H1 (cell line): ENCODE data around the gene MALT1. TPM values are rescaled to one million over a fixed set of nuclear protein-coding genes. Genes with fewer than 3 reads are reported as not detected.

ENCODE experiments used
- CTCF ChIA-PET: fragments of 300-600 bp; sonication (Branson Sonifier 250); formaldehyde crosslinking; loops from one replicate; lab custom pipeline; 2021; ENCODE audit not compliant: partially characterized antibody; lab: Charles Lee
- POLR2A ChIA-PET: fragments of 300-600 bp; sonication (Branson Sonifier 250); formaldehyde crosslinking; loops from one replicate; lab custom pipeline; 2021; ENCODE audit warnings: inconsistent platforms; ENCODE audit not compliant: partially characterized antibody; lab: Charles Lee
- DNase-seq, 2 experiments: peaks; one replicate each; pipeline versions ENCODE4 v3.0.0 to v3.0.0-alpha.2; 2010 to 2022; ENCODE audit warnings: low spot score in 2 of 2, low read depth in 1 of 2, mixed read lengths in 1 of 2
- FAIRE-seq: peaks from 2 replicates; lab custom pipeline; 2011; peaks lifted over from hg19 to GRCh38; lab: Jason Lieb, UNC
- H2AFZ ChIP-seq: 2 replicates; pipeline ENCODE4 v1.8.1; 2012; ENCODE audit warnings: low read length, inconsistent platforms
- H2AK5ac ChIP-seq: 2 replicates; pipeline ENCODE4 v1.6.1; 2013; ENCODE audit warnings: low read depth, low read length
- H2BK120ac ChIP-seq: replicated peaks from 2 replicates; pipeline ENCODE3; 2013; ENCODE audit warnings: low read depth, low read length, inconsistent platforms
- H2BK12ac ChIP-seq: 2 replicates; pipeline ENCODE4 v1.6.1; 2013; ENCODE audit warnings: low read depth, low read length
- H2BK15ac ChIP-seq: 2 replicates; pipeline ENCODE4 v1.6.1; 2013; ENCODE audit warnings: low read length
- H2BK20ac ChIP-seq: 2 replicates; pipeline ENCODE4 v1.6.1; 2013; ENCODE audit warnings: low read length
- H2BK5ac ChIP-seq: 2 replicates; pipeline ENCODE4 v1.6.1; 2013; ENCODE audit warnings: low read depth, low read length
- H3K14ac ChIP-seq: 2 replicates; pipeline ENCODE4 v1.6.1; 2013; ENCODE audit warnings: inconsistent platforms; ENCODE audit not compliant: insufficient read length
- H3K18ac ChIP-seq: 2 replicates; pipeline ENCODE4 v1.6.1; 2013; ENCODE audit warnings: low read length; ENCODE audit errors: extremely low read depth
- H3K23ac ChIP-seq: 2 replicates; pipeline ENCODE4 v1.6.1; 2013; ENCODE audit warnings: inconsistent platforms; ENCODE audit not compliant: insufficient read length
- H3K23me2 ChIP-seq: 2 replicates; pipeline ENCODE4 v1.6.1; 2013; ENCODE audit warnings: low read depth, low read length
- H3K27ac ChIP-seq: 2 replicates; pipeline ENCODE4 v1.6.1; 2011; ENCODE audit warnings: low read depth, low read length, inconsistent platforms
- H3K27me3 ChIP-seq, 4 experiments: replicated peaks in 1 of 4; 1 replicate in 1 of 4; 2 replicates in 3 of 4; pipeline versions ENCODE4 v1.6.1 to v1.8.1; 2011 to 2013; ENCODE audit warnings: low read length in 3 of 4, mild to moderate bottlenecking in 3 of 4, inconsistent platforms in 2 of 4, mixed read lengths in 2 of 4, moderate library complexity in 1 of 4; ENCODE audit not compliant: control insufficient read depth in 3 of 4, insufficient read depth in 3 of 4; ENCODE audit errors: extremely low read depth in 1 of 4
- H3K36me3 ChIP-seq, 4 experiments: 2 replicates each; pipeline versions ENCODE4 v1.6.1 to v1.8.1; 2011 to 2013; ENCODE audit warnings: mild to moderate bottlenecking in 4 of 4, low read length in 3 of 4, moderate library complexity in 2 of 4, control low read depth in 1 of 4, inconsistent platforms in 1 of 4; ENCODE audit not compliant: insufficient read depth in 4 of 4, control insufficient read depth in 2 of 4
- H3K4ac ChIP-seq: replicated peaks from 2 replicates; pipeline ENCODE3; 2013; ENCODE audit warnings: low read length, low read depth, mixed read lengths, inconsistent platforms; ENCODE audit not compliant: insufficient read length
- H3K4me1 ChIP-seq, 4 experiments: replicated peaks in 1 of 4; 1 replicate in 1 of 4; 2 replicates in 3 of 4; pipeline versions ENCODE4 v1.6.1 to v1.8.1; 2011 to 2013; ENCODE audit warnings: low read length in 3 of 4, inconsistent platforms in 2 of 4, mixed read lengths in 1 of 4; ENCODE audit not compliant: insufficient read depth in 4 of 4, control insufficient read depth in 3 of 4
- H3K4me2 ChIP-seq, 2 experiments: 2 replicates each; pipeline versions ENCODE4 v1.6.1 to v1.8.1; 2011 to 2013; ENCODE audit warnings: low read depth in 2 of 2, low read length in 2 of 2, control low read depth in 1 of 2, inconsistent platforms in 1 of 2, mild to moderate bottlenecking in 1 of 2; ENCODE audit not compliant: insufficient read depth in 1 of 2
- H3K4me3 ChIP-seq, 4 experiments: fragments of 200-600, 300-600 bp in 1 of 4; sonication (generic), shearing (Covaris generic), sonication (Bioruptor Twin) in 1 of 4; 2 replicates each; pipeline versions ENCODE4 v1.5.1 to v1.8.1; 2011 to 2016; ENCODE audit warnings: low read length in 4 of 4, low read depth in 3 of 4, control low read depth in 2 of 4, inconsistent platforms in 2 of 4, mild to moderate bottlenecking in 2 of 4, mixed read lengths in 1 of 4, moderate library complexity in 1 of 4; ENCODE audit not compliant: insufficient read depth in 2 of 4; ENCODE audit errors: extremely low read depth in 1 of 4
- H3K56ac ChIP-seq: replicated peaks from 2 replicates; pipeline ENCODE3; 2013; ENCODE audit warnings: low read depth, mild to moderate bottlenecking, mixed read lengths, low read length, inconsistent platforms; ENCODE audit not compliant: insufficient read length
- H3K79me1 ChIP-seq: 2 replicates; pipeline ENCODE4 v1.6.1; 2013; ENCODE audit warnings: low read depth, low read length, control low read depth
- H3K79me2 ChIP-seq, 2 experiments: 2 replicates each; pipeline versions ENCODE4 v1.6.1 to v1.8.1; 2012 to 2013; ENCODE audit warnings: low read length in 2 of 2, mild to moderate bottlenecking in 2 of 2, inconsistent platforms in 1 of 2; ENCODE audit not compliant: insufficient read depth in 2 of 2, control insufficient read depth in 1 of 2
- H3K9ac ChIP-seq, 4 experiments: replicated peaks in 1 of 4; 1 replicate in 1 of 4; 2 replicates in 3 of 4; pipeline versions ENCODE4 v1.6.1 to v1.8.1; 2011 to 2013; ENCODE audit warnings: low read depth in 3 of 4, low read length in 3 of 4, control low read depth in 2 of 4, mild to moderate bottlenecking in 2 of 4, moderate library complexity in 2 of 4, inconsistent platforms in 1 of 4; ENCODE audit errors: extremely low read depth in 1 of 4
- H3K9me3 ChIP-seq, 2 experiments: 2 replicates each; pipeline versions ENCODE4 v1.6.1 to v1.8.1; 2012 to 2013; ENCODE audit warnings: mild to moderate bottlenecking in 2 of 2, moderate library complexity in 2 of 2, control low read depth in 1 of 2, inconsistent platforms in 1 of 2, low read depth in 1 of 2, low read length in 1 of 2, mixed read lengths in 1 of 2; ENCODE audit not compliant: insufficient read depth in 2 of 2
- H4K20me1 ChIP-seq, 2 experiments: replicated peaks in 1 of 2; 2 replicates each; pipeline versions ENCODE3 to v1.8.1; 2011 to 2013; ENCODE audit warnings: inconsistent platforms in 2 of 2, low read length in 2 of 2, mild to moderate bottlenecking in 1 of 2; ENCODE audit not compliant: insufficient read depth in 2 of 2, control insufficient read depth in 1 of 2
- H4K5ac ChIP-seq: 2 replicates; pipeline ENCODE4 v1.6.1; 2013; ENCODE audit warnings: low read length, low read depth, mixed read lengths, inconsistent platforms; ENCODE audit not compliant: insufficient read length
- H4K8ac ChIP-seq: 2 replicates; pipeline ENCODE4 v1.8.0; 2013; ENCODE audit warnings: mild to moderate bottlenecking, moderate library complexity, low read length, inconsistent platforms; ENCODE audit not compliant: insufficient read depth; ENCODE audit errors: extremely low read depth
- H4K91ac ChIP-seq: replicated peaks from 2 replicates; pipeline ENCODE3; 2013; ENCODE audit warnings: low read length, mixed read lengths, inconsistent platforms; ENCODE audit not compliant: insufficient read length
- BCL11A ChIP-seq, 2 experiments: IDR thresholded peaks; one replicate each; pipeline ENCODE4 v1.6.1; 2011; ENCODE audit warnings: low read depth in 2 of 2, low read length in 2 of 2, mild to moderate bottlenecking in 2 of 2
- KDM4A ChIP-seq: IDR thresholded peaks from one replicate; pipeline ENCODE4 v1.7.1; 2012; ENCODE audit warnings: low read depth, mild to moderate bottlenecking, moderate library complexity, low read length, inconsistent platforms; ENCODE audit not compliant: severe bottlenecking
- MAFK ChIP-seq: IDR thresholded peaks from 2 replicates; pipeline ENCODE4 v1.6.1; 2012; ENCODE audit warnings: low read depth, mild to moderate bottlenecking, improper control_type of control experiment, low read length
- NRF1 ChIP-seq: IDR thresholded peaks from 2 replicates; pipeline ENCODE4 v1.6.1; 2011; ENCODE audit warnings: mild to moderate bottlenecking, low read depth, low read length, improper control_type of control experiment
- POU5F1 ChIP-seq: IDR thresholded peaks from 2 replicates; pipeline ENCODE4 v1.6.1; 2011; ENCODE audit warnings: low read depth, mild to moderate bottlenecking, low read length, moderate library complexity
- RXRA ChIP-seq: IDR thresholded peaks from 2 replicates; pipeline ENCODE4 v1.6.1; 2011; ENCODE audit warnings: low read depth, mild to moderate bottlenecking, low read length, moderate library complexity; ENCODE audit not compliant: insufficient read depth
- SIRT6 ChIP-seq: IDR thresholded peaks from one replicate; pipeline ENCODE4 v1.7.1; 2012; ENCODE audit warnings: low read length, inconsistent platforms
- TEAD4 ChIP-seq: IDR thresholded peaks from 2 replicates; pipeline ENCODE4 v1.6.1; 2012; ENCODE audit warnings: low read depth, low read length, inconsistent platforms, mixed read lengths
- WGBS, 2 experiments: shearing (Covaris generic) in 1 of 2; methylation state at CpG; one replicate each; pipeline versions ENCODE4 v1.1.6 to v1.1.7; 2013 to 2015; ENCODE audit warnings: low lambda C conversion rate in 2 of 2, mixed read lengths in 2 of 2, inconsistent platforms in 1 of 2, low coverage in 1 of 2, missing lambda C conversion rate in 1 of 2; ENCODE audit not compliant: insufficient replicate concordance in 2 of 2, insufficient coverage in 1 of 2, insufficient read length in 1 of 2; ENCODE audit errors: extremely low coverage in 1 of 2, missing lambda C conversion rate in 1 of 2; 5-methylcytosine and 5-hydroxymethylcytosine counted together
- polyA plus RNA-seq, 7 experiments: library from polyadenylated mRNA; depleted of rRNA in 3 of 7; stranded (reverse) in 5 of 7; unstranded in 2 of 7; fragments of >200 nt in 5 of 7; fragments of 200-250 nt in 2 of 7; gene quantifications; 1 replicate in 5 of 7; 2 replicates in 1 of 7; 4 replicates in 1 of 7; pipeline versions ENCODE4 v1.2.1 to v1.2.3, GENCODE V29; 2011 to 2013; ENCODE audit warnings: missing spikeins in 2 of 7, mixed read lengths in 2 of 7
- total RNA-seq: library from RNA; stranded (reverse); fragmentation: NEBNext Ultra II Directional; extraction: Animal tissue kit (Norgen Biotek cat#: 25700); gene quantifications from 2 replicates; pipeline ENCODE4 v1.2.1, GENCODE V29; 2021
- TF ChIP-seq, protein P1 (sequence below): IDR thresholded peaks from 2 replicates; pipeline ENCODE4 v1.6.1; 2012; ENCODE audit warnings: inconsistent platforms
- TF ChIP-seq, protein P2 (sequence below): IDR thresholded peaks from 2 replicates; pipeline ENCODE4 v1.6.1; 2011; ENCODE audit warnings: low read depth, mild to moderate bottlenecking, low read length; ENCODE audit not compliant: insufficient read depth

MALT1 gene
- total and polyA plus RNA-seq, 2 of the 8 experiments (the other 6 are each of a cell fraction or from before 2014, with no cell fraction given): 10.7 to 25.9 TPM

DNA sequence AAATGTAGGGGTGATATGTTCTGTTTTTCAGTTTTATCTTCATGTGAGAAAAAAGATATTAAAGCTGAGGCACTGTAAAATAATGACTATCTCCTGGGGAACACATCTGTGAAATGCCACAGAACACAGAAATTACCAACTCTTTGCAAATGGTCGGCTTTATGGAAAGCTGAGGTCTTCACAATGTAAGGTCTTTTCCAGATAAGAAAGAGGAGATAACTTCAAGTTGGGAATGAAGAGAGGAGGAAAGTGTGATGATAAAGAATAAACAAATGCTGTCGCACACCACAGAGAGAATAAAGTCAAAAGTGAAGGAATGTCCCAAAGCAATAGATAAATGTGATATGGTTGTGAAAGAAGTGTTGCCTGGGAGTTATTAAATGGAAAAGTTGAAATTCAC lies 41.2 kb upstream of the MALT1 start:
- Histone ChIP-seq H3K4me3 (no peak overlapping the region), H3K27me3 (no peaks in the 10 kb centered on the region)
- CTCF ChIA-PET: no interaction called here

More for the DNA sequence above, 41.2 kb upstream of the MALT1 start:
- H4K20me1 ChIP-seq: no peaks in the 10 kb centered on the region
- peaks cover 0 to 9% (median 5%) of the 10 kb centered on the region in 4 experiments; a peak in 4 of 7 replicates for H3K4me1 ChIP-seq
- no peak overlapping the region for H2BK120ac ChIP-seq
- H3K79me2 ChIP-seq: no peaks in the 10 kb centered on the region
- FAIRE-seq (peak; percentile 32), DNase-seq (no peak)
- no peak overlapping the region for H3K56ac ChIP-seq
- no peak overlapping the region for H4K8ac ChIP-seq
- H3K27ac ChIP-seq: no peak overlapping the region
- no peak overlapping the region for H2BK15ac ChIP-seq
- no peak overlapping the region for H3K14ac ChIP-seq
- H3K9me3 ChIP-seq: no peaks in the 10 kb centered on the region
- no peak overlapping the region for H3K9ac ChIP-seq
- TF ChIP-seq SIRT6: no peak
- no peak for TF ChIP-seq POU5F1
- no peak for TF ChIP-seq MAFK
- TF ChIP-seq TEAD4: no peak
- no peak for TF ChIP-seq BCL11A (IDR thresholded peaks at IDR 0.05; ENCODE audit: low read depth in 2 of 2, low read length in 2 of 2)
- no peak for TF ChIP-seq RXRA
- TF ChIP-seq, protein P1, sequence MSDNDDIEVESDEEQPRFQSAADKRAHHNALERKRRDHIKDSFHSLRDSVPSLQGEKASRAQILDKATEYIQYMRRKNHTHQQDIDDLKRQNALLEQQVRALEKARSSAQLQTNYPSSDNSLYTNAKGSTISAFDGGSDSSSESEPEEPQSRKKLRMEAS: no peak
- TF ChIP-seq, protein P2, sequence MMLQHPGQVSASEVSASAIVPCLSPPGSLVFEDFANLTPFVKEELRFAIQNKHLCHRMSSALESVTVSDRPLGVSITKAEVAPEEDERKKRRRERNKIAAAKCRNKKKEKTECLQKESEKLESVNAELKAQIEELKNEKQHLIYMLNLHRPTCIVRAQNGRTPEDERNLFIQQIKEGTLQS: no peak
- no peak for TF ChIP-seq NRF1
- no peak for TF ChIP-seq KDM4A
- H2BK12ac ChIP-seq: no peak overlapping the region
- no peak overlapping the region for H2BK5ac ChIP-seq
- no peaks in the 10 kb centered on the region for H3K23me2 ChIP-seq
- H3K79me1 ChIP-seq: no peaks in the 10 kb centered on the region
- H3K4me2 ChIP-seq: no peak overlapping the region
- no peak overlapping the region for H4K5ac ChIP-seq
- H2AK5ac ChIP-seq: no peak overlapping the region
- POLR2A ChIA-PET: no interaction called here
- H2AFZ ChIP-seq: no peak overlapping the region
- no peak overlapping the region for H3K18ac ChIP-seq
- no peak overlapping the region for H3K23ac ChIP-seq
- WGBS, 2 experiments: 85% methylated on average over 2 of the region's 2 CpGs; no CpG with 5 or more reads in 1 of the 2 experiments
- H3K36me3 ChIP-seq: no peaks in the 10 kb centered on the region
- H3K4ac ChIP-seq: no peak overlapping the region
- no peak overlapping the region for H2BK20ac ChIP-seq
- H4K91ac ChIP-seq: no peak overlapping the region
